Cortex of kidney (tissue), 1 donor: Measurements from ENCODE around the gene GRHL1.

Source experiments
- DNase-seq: peaks from one replicate; lab custom pipeline; 2025; lab: John Stamatoyannopoulos, UW

GRHL1 gene

DNA sequence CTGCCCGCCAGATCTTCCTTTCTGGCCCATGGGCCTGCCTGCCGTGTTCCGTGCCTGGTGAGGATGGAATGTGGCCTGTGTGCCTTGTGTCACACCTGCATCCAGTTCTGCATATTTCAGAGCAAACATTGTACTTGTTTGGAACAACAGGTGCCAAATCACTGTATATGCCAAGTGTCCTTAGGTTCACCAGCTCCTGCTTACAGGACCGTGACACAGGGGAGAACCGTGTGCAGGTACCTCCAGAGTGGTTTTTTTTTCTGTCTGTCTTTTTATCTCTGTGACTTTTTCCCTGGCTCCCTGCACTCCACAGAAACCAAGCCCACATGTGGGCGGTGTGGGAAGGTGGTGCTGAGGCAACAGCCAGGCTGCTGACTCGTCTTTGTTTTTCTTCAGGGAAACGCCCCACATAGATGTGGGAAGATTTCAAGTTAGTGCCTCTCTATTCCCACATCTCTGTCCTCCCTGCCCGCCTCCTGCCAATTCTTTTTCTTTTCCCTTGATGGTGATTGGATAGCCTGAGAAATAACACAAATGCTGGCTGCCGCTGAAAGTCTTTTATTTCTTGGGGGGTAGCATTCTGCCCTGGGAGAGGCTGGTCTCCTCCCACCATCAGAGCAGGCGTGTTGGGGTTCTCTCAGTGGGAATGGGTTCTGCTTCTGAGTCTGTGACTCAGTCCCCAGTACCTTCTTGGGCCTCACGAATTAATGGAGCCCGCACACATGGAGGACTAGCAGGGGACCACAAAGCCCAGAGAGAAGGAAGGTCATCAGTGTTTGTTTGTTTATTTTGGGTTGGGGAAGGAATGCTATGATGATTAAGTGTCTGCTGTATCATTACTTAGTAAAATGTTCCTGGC lies 21.4 kb downstream of the GRHL1 start:
- DNase-seq: no peak

DNA sequence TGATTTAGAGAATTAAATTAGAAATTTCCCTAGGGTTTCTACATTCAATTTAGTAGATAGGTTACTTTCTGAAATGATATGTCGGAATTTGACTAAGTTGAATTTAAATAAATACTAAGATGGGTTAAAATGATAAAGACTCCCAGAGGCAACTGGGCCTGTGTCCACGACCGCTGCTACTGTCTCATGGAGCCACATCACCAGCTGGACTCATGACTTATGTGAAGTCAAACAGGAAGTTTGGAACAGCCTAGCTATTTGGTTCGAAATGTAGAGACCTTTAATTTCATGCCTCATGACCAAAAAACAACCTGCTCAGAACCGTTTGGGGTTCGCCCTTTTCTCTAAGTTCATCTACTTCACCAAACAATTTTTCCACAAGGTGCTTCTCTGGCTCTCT lies 22.2 kb downstream of the GRHL1 start:
- DNase-seq: no peak

DNA sequence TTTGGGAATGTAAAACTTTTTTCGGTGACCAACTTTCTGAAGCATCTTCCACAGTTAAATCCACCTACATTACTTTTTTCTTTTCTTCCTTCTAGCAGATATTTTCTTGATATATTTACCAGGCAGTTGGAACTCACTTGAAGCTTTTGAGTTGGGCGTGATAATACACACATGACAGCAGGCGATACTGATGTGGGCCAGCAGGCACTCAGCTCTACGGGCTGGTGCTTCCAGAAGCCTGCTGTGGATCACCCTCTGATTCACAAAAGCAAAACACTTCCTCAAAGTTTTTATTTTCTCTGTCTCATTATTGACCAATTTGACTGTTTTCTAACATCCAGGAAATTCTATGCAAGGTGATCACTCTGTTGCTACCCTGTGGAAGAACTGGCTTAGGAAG lies 22.9 kb downstream of the GRHL1 start:
- DNase-seq: no peak

DNA sequence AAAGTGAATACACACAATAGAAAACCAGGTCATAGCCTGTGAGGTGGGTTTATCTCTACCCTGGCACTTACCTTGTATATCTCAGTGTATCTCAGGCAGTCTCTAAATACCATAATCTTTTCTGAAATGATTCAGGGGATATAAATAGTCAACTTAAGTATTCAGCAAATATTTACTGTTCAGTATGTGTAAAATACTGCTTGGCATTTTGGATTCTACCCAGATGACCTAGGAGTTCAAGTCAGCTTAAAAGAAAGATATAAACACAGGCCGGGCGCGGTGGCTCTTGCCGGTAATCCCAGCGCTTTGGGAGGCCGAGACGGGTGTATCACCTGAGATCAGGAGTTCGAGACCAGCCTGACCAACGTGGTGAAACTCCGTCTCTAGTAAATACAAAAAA lies 23.8 kb downstream of the GRHL1 start:
- DNase-seq: no peak

DNA sequence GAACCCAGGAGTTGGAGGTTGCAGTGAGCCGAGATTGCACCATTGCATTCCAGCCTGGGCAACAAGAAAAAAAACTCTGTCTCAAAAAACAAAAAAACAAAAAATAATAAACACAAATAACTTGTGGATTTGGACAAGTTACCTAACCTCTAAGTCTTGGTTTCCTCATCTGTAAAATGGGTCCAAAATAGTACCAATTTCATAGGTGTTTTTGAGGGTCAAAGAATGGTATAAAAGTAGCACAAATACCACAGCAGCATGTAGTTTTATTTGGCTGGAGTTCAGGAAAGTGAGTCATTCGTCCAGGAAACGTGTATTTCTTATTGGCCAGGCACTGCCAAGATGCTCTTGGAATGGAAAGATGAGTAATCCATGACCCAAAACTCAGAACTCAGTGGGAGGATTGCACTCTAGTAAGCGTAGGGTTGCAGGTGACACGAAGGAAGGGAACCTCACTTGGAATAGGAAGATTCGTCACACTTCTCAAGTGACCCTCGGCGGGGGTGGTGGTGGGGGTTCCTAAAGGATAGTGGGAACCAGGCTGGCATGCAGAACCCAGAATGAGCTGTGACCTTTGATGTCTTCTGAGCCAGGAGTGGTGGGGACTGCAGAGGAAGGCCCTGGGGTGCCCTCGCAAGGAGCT lies 24.4 kb downstream of the GRHL1 start:
- DNase-seq: no peak

DNA sequence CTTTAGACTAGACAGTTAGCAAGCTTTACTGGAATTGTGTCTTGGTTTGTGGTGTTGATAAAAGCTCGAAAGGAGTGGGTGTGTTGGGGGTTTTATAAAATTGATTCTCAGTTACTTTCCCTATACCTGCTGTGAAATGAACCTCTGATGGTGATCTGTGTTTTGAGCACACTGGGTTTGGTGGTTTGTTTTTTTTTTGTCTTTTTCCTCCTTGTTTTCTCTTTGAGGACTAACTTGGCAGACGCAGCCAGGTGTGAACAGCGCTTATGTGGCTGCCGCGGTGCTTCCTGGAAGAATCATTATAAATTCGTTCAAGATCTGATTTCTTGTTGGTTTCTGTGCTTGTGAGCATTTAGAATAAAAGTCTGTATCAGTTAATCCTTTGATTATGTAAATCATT lies 28.5 kb downstream of the GRHL1 start:
- DNase-seq: no peak

DNA sequence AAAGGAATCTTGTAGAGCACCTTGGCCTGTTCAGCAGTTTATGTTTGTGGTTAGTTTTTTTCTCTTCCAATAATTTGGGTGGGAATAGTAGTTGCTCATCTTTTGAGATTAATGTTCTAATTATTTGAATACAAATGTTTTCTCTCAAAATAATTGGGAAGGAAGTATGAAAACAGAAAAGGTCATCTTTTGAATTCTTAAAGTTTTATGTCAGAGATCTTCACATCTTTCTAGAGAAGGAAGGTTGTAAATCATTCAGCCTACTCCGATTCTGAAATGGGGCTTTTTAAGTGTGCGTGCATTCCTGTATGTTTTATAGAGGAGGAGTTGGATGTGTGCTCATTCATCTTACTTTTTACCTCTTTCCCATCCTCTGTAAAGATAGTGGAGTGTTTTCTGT lies 29.0 kb downstream of the GRHL1 start:
- DNase-seq: no peak

DNA sequence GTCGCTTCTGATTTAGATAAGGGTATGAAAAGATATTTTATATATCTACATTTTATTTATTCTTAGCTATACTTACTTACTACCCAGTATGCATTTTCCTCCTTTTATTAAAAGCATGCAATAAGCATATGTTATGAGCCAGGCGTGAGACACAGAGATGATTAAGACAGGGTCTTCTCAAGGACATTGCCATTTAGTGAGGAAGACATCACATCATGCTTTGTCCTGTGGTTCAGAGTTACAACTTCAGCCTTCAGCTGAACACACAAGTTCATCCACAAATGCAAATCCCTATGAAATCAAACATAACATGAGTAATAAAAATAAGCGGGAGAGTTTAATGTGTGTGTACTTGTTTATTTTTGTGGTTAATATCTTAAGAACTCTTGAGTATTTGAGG lies 30.2 kb downstream of the GRHL1 start:
- no peak for DNase-seq

DNA sequence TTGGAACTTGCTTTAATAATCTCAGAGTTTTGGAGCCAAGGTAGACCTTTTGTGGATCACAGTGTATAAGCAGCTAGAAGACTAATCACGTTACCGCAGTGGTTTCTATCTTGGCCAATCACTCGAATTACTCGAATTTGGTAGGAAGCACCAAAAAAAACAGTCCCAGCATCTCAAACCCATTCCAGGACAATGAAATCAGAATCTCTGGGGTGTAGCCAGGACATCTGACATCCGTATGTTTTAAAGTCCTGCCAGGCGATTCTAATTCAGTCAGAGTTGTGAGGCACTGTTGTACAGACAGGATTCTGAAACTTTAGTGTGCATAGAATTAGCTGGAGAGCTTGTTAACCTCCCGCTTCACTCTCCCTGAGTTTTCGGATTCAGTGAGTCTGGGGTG lies 30.8 kb downstream of the GRHL1 start:
- DNase-seq: no peak

DNA sequence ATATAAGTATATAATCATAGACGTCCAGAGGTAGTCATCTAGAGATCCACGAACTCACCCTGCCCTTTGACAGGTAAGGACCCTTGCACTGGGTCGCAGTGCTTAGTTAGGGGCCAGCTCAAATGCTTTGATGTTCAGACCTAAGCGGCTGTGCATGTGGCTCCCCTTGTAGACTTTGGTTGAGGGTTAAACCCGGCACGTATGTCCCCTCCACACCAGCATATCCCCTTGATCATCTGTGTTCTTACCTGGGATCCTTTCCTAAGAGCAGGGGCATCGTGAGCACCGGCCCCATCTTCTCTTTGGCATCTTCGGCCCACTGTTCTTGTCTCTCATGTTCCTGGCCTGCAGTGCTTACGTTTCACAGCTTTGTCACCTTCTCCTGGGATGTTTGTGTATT lies 31.4 kb downstream of the GRHL1 start:
- DNase-seq: no peak

DNA sequence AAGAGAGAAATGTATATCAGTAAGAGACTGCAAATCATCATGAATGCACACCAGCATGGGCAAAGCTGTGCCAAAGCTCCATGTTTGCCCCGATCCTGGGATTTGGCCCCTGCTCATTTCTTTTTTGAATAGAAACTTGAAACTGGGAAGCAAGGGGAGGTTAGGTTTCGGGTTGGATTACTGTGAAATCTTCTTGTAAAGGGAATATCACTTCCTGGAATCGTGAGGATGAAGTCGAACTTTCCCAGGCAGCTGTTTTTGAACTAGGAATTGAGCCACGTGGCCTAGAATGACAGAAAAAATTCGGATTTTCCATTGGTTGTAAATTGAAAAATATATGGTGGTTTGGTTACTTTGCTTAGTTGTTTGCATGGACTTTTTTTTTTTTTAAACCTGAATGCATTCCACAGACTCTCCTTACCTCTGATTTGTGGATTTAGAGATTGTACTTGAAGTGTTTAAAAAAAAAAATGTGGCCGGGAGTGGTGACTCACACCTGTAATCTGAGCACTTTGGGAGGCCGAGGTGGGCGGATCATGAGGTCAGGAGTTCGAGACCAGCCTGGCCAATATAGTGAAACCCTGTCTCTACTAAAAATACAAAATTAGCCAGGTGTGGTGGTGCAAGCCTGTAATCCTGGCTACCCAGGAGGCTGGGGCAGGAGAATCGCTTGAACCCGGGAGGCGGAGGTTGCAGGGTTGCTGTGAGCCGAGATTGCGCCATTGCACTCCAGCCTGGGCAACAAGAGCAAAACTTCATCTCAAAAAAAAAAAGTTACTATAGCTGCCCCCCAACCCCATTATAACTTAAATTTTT lies 32.1 kb downstream of the GRHL1 start:
- no peak for DNase-seq

DNA sequence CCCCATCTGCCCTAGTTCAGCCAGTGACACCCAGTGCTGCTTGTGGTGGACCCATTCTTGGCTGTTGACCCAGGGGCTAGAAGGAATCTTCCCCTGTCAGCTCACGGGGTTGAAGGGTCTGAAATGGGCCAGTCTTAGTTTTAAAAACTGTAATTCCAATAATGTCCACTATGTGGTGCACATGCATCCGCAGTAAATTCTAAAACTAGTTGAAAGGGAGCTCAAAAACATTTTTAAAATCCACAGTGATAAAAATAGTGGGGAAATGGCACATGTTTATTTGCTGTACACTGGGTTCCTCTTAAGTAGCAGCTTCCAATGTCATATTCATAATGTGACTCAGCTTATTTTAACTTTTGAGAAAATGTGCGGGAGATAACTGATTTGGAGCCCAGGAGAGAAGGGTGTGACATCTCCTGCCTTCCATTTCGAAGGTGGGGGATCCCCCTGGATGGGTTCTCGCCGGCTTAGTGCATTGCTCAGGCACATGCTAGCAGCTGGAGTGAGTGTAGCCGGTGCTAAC lies 32.8 kb downstream of the GRHL1 start:
- no peak for DNase-seq

DNA sequence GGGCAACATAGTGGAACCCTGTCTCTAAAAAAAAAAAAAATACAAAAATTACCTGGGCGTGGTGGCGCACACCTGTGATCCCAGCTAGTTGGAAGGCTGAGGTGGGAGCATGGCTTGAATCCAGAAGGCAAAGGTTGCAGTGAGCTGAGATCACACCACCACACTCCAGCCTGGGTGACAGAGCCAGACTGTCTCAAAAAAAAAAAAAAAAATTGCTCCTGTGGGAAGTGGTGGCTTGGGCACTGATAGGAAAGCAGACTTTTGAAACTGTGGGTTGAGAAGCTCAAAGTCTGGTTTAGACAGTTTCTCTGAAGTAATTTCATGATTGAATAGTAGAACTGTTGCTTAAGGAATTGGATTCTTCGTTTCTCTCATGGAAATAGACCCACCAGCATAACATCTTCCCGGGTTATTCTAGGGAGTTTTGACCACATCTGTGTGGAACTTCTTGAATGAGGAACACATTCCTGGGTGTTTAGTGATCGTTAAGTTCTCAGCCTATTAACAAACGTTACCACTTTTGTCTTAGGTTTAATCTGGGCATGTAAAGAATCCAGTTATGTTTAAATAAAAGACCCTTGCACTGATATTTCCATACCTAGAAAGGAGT lies 33.5 kb downstream of the GRHL1 start:
- DNase-seq: no peak

DNA sequence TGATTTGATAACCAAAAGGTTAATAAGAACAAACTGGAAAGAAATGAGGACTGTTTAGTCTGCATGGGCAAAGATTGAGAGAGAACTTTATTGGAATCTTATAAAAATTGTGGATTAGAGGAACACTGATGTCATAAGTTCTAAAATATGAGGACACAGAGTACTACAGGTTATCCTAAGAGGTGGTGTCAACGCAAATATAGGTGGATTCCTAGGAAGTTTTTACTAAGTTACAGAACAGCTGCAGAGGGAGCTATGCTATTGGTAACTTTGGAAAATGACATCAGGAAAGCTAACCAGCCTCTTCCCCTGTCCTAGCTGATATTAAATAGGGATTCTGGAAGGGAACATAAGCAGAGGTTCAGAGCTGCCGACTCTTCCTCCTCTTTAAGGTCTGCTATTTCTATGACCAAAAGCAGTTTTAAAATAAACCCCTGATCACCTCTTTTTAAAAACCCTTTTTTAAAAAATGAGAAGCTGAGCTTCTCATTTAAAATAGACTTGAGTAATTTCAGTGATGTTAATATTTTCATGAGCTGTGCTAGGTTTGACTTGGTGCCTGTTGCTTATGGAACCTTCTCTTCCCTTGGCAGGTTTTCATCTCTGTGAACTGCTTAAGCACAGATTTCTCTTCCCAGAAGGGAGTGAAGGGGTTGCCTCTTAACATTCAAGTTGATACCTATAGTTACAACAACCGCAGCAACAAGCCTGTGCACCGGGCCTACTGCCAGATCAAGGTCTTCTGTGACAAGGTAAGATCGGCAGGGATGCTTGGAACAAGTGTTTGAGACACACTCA lies 34.2 kb downstream of the GRHL1 start:
- DNase-seq: no peak

DNA sequence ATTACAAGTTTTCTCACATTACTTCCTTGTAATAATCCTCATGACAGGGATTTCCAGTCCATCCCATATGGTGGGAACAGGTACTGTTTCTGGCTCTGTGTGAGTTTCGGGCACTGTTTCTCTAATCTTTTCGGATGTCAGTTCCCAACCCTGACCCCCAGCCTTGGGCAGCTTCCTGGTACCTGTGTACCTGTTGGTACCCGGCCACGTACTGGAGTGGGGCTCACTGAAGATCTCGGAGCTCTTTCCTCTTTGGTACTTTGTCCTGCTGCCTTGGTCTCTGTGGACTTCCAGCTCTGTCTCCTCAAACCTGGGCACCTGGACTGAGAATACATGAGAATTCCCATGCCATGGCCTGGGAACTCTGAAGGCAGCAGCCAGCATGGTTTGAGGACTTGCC lies 36.8 kb downstream of the GRHL1 start:
- DNase-seq: no peak

DNA sequence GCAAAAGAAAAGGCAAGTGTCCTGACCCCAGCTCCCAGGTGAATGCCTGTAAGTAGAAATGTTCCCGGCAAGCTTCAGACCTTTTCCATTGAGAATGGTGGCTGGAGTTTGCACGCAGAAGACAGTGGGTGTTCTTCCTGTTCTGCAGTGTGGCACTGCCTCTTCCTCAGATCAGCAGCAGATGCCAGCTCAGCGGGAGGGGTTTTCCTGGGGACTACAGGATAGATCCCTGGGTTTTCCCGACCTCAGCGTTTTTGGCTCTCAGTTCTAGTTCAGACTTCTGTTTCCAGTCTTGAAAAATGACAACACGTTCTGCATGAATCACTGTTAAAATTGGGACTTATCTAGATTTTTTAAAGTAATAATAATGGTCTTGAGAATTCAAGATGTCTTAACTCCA lies 39.2 kb downstream of the GRHL1 start:
- DNase-seq: no peak

DNA sequence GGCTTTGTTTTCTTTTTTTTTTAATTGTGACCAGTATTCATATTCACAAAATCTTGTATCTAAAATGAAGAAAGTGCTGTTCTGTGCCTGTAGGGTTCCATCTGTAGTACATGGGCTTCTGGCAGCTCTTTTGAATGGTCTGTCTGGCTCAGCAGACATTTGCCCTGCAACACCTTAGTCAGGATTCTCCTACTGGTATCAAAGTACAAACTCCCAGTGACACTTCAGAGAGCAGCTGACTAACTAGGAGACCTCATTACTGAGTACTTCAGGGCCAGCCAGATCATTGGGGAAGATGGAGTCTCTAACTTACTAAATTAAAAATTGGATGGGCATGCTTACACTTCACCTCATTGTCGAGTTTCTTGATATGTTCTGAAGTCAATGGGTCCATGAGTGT lies 39.7 kb downstream of the GRHL1 start:
- DNase-seq: no peak

DNA sequence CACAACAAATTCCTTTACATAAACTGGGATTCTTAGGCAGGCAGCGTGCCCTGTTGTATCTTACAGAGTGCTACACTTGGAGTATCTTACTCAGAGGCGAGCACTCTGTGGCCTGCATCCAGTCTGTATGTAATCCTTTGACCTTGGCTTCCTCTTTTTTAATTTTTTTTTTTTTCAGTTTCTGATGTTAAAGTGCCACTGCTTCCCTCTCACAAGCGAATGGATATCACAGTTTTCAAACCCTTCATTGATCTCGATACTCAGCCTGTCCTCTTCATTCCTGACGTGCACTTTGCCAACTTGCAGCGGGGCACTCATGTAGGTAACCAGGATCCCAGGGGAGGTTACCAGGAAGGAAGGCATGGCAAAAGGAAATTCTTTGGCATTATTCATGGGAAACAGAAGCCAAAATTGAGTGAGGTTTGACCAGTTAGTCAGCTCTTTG lies 40.4 kb downstream of the GRHL1 start:
- DNase-seq: no peak

DNA sequence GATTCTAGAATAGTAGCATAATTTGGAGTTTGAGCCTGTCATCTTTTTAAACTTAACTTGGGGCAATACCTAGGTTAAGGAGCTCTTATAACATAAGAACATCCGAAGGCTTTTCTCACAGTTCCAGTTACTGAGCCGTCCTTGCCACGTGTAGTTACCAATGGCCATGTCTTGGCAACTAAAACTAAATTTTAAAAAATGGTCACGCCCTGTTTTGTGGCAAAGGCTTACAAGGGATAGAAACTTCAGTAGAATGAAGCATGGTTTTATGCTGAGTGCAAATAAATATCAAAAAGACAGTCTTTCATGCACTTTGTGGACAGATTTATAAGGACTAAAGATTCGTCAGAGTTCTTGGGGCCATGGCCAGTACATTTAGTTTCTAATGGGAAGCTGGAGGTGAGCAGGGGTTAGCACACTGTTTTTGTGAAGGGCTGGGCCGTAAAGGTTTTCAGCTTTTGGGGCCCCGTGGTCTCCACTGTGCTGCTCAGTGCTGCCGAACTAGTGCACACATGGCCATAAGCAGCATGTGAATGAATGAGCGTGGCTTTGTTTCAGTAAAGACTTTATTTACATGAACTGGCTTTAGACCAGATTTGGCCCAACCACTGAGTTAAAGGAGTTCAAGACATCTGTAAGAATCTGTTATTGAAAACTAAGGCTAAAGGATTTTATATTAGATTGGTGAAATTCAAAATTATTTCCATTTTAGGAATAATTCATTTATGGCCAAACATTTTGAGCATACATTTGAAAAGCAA lies 41.1 kb downstream of the GRHL1 start:
- no peak for DNase-seq

DNA sequence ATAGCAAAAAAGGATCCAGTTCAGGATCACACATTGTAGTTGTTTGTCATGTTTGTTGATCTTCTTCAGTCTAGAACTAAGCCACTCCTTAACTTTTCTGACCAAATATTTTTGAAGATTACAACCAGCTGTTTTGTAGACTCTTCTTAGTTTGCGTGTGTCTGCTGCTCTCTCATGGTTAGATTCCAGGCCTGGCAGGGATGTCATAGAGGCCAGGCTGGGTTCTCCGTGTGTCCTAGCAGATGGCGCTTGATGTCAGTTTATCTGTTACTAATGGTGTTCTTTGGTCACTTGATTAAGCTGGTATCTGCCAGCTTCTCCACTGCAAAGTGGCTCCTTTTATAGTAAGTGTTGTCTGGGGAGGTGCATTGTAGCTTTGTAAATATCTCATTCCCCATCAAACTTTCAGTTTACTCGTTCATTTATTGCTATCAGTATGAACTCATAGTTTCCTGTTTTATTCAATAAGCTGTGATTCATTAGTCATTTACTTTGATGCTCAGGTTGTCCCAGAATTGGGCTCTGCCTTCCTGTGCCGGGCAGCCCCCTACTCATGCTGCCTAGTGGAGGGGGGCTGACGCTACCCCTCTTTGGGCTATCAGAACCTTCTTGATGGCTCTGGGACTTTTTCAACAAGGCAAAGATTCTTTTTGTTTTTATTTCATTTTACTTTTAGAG lies 42.1 kb downstream of the GRHL1 start:
- no peak for DNase-seq
